ENCODE data around the gene SUB1. TPM values are rescaled to one million over a fixed set of nuclear protein-coding genes. Genes with fewer than 3 reads are reported as not detected.
"Not testable (repeated sequence)": the region's sequence is repeated elsewhere in the genome, so short reads cannot be mapped to it uniquely, and the experiment has no call there.

Gene SUB1
- total RNA-seq, 1 experiment from 2014 or later = 269 TPM

- H3K4me3 Mint-ChIP-seq (ENCODE audit: unreplicated experiment) = no peak overlapping the region
- H3K36me3 Mint-ChIP-seq (ENCODE audit: insufficient read depth, unreplicated experiment) = no peaks in the 10 kb centered on the region
- no peak overlapping the region for H3K27ac Mint-ChIP-seq (ENCODE audit: low read depth, unreplicated experiment)
- TF ChIP-seq CTCF (IDR thresholded peaks at IDR 0.05; ENCODE audit: unreplicated experiment) = no peak
- BruUV-seq (replicated peaks) = no TSS peak
- no peaks in the 10 kb centered on the region for H3K9me3 Mint-ChIP-seq (ENCODE audit: unreplicated experiment)
- H3K4me1 Mint-ChIP-seq (ENCODE audit: insufficient read depth, unreplicated experiment) = peaks cover 14% of the 10 kb centered on the region
- intact Hi-C loops (cut with micrococcal nuclease) = loop anchor here (1.0 kb wide), 1 partner anchor 288 kb away; no protein-coding TSS in a partner anchor
- CTCF ChIA-PET = interaction anchor here (0.5 to 2.3 kb wide), 11 partner anchors 8 to 288 kb away, joined by 3 to 9 read pairs (median 4); no protein-coding TSS in a partner anchor
- H3K27me3 Mint-ChIP-seq (ENCODE audit: insufficient read depth, unreplicated experiment) = no peaks in the 10 kb centered on the region
- peak; percentile 43 for DNase-seq (ENCODE audit: unreplicated experiment)
- POLR2A ChIA-PET = interaction anchor here (0.7 to 1.8 kb wide), 9 partner anchors 9 to 812 kb away, joined by 3 to 6 read pairs (median 3); no protein-coding TSS in a partner anchor
Measured at GRCh38 chr5:32628049-32628844, 42.9 kb downstream of the SUB1 start.

GRCh38 chr5:32630867-32631491 is 45.6 kb downstream of the SUB1 start:
- no peak for TF ChIP-seq CTCF (IDR thresholded peaks at IDR 0.05; ENCODE audit: unreplicated experiment)
- H3K36me3 Mint-ChIP-seq (ENCODE audit: insufficient read depth, unreplicated experiment) = no peaks in the 10 kb centered on the region
- H3K4me1 Mint-ChIP-seq (ENCODE audit: insufficient read depth, unreplicated experiment) = peaks cover 14% of the 10 kb centered on the region
- CTCF ChIA-PET = interaction anchor here (0.6 to 1.3 kb wide), 3 partner anchors 41 to 286 kb away, joined by 3 to 5 read pairs (median 4); no protein-coding TSS in a partner anchor
- intact Hi-C loops (cut with micrococcal nuclease) = no loop called here
- H3K4me3 Mint-ChIP-seq (ENCODE audit: unreplicated experiment) = no peak overlapping the region
- H3K27ac Mint-ChIP-seq (ENCODE audit: low read depth, unreplicated experiment) = no peak overlapping the region
- BruUV-seq (replicated peaks) = no TSS peak
- H3K27me3 Mint-ChIP-seq (ENCODE audit: insufficient read depth, unreplicated experiment) = no peaks in the 10 kb centered on the region
- DNase-seq (ENCODE audit: unreplicated experiment) = no peak
- H3K9me3 Mint-ChIP-seq (ENCODE audit: unreplicated experiment) = no peaks in the 10 kb centered on the region
- POLR2A ChIA-PET = interaction anchor here (1.0 to 2.3 kb wide), 4 partner anchors 9 to 63 kb away, joined by 4 to 10 read pairs (median 5); no protein-coding TSS in a partner anchor

GRCh38 chr5:32633017-32633416 is 47.7 kb downstream of the SUB1 start:
- H3K9me3 Mint-ChIP-seq (ENCODE audit: unreplicated experiment); H3K27me3 Mint-ChIP-seq (ENCODE audit: insufficient read depth, unreplicated experiment); H3K36me3 Mint-ChIP-seq (ENCODE audit: insufficient read depth, unreplicated experiment); H3K4me3 Mint-ChIP-seq (ENCODE audit: unreplicated experiment); intact Hi-C loops (cut with micrococcal nuclease); H3K27ac Mint-ChIP-seq (ENCODE audit: low read depth, unreplicated experiment); BruUV-seq (replicated peaks); DNase-seq (ENCODE audit: unreplicated experiment); H3K4me1 Mint-ChIP-seq (ENCODE audit: insufficient read depth, unreplicated experiment); CTCF ChIA-PET: not testable (repeated sequence)
- POLR2A ChIA-PET = interaction anchor here (0.6 kb wide), 1 partner anchor 252 kb away, joined by 3 read pairs; no protein-coding TSS in a partner anchor

- Mint-ChIP-seq H3K4me1 (ENCODE audit: insufficient read depth, unreplicated experiment) (peaks cover 20% of the 10 kb centered on the region), H3K4me3 (ENCODE audit: unreplicated experiment) (no peak overlapping the region), H3K36me3 (ENCODE audit: insufficient read depth, unreplicated experiment) (peaks cover 11% of the 10 kb centered on the region), H3K9me3 (ENCODE audit: unreplicated experiment) (no peaks in the 10 kb centered on the region), H3K27ac (ENCODE audit: low read depth, unreplicated experiment) (peak overlapping the region; percentile 58), H3K27me3 (ENCODE audit: insufficient read depth, unreplicated experiment) (no peaks in the 10 kb centered on the region)
- ChIA-PET CTCF (no interaction called here), POLR2A (interaction anchor here (0.6 kb wide), 1 partner anchor 24 kb away, joined by 3 read pairs; no protein-coding TSS in a partner anchor)
- no TSS peak for BruUV-seq (replicated peaks)
- intact Hi-C loops (cut with micrococcal nuclease) = no loop called here
- no peak for TF ChIP-seq CTCF (IDR thresholded peaks at IDR 0.05; ENCODE audit: unreplicated experiment)
- DNase-seq (ENCODE audit: unreplicated experiment) = no peak
Measured at GRCh38 chr5:32638309-32638708, 53.0 kb downstream of the SUB1 start.
